HUES48 (cell line): ENCODE measurements around the gene CUX1.
"Not testable (repeated sequence)": the region's sequence is repeated elsewhere in the genome, so short reads cannot be mapped to it uniquely, and the experiment has no call there.

ENCODE experiments used
- H3K27ac ChIP-seq: one replicate; pipeline ENCODE4 v1.7.0; 2013; ENCODE audit warnings: low read depth, low read length, inconsistent platforms
- H3K27me3 ChIP-seq: 2 replicates; pipeline ENCODE4 v1.6.1; 2013; ENCODE audit warnings: mild to moderate bottlenecking, low read length; ENCODE audit not compliant: control insufficient read depth, insufficient read depth
- H3K36me3 ChIP-seq: 2 replicates; pipeline ENCODE4 v1.6.1; 2013; ENCODE audit warnings: low read length; ENCODE audit not compliant: control insufficient read depth, insufficient read depth
- H3K4me1 ChIP-seq: 2 replicates; pipeline ENCODE4 v1.6.1; 2013; ENCODE audit warnings: mild to moderate bottlenecking, low read length; ENCODE audit not compliant: control insufficient read depth, insufficient read depth
- H3K4me3 ChIP-seq: 2 replicates; pipeline ENCODE4 v1.5.1; 2013; ENCODE audit warnings: mild to moderate bottlenecking, low read depth, low read length
- H3K9ac ChIP-seq: 2 replicates; pipeline ENCODE4 v1.6.1; 2013; ENCODE audit warnings: mild to moderate bottlenecking, low read depth, low read length, moderate library complexity
- H3K9me3 ChIP-seq: 2 replicates; pipeline ENCODE4 v1.6.1; 2013; ENCODE audit warnings: low read length; ENCODE audit not compliant: control insufficient read depth, insufficient read depth

Gene CUX1

GRCh38 chr7:102215711-102216110 is 398.3 kb downstream of the CUX1 start:
- Histone ChIP-seq H3K9me3 (no peaks in the 10 kb centered on the region), H3K27me3 (no peaks in the 10 kb centered on the region), H3K9ac (no peak overlapping the region), H3K36me3 (peaks cover 13% of the 10 kb centered on the region), H3K4me3 (no peak overlapping the region), H3K27ac (no peak overlapping the region), H3K4me1 (no peaks in the 10 kb centered on the region)

GRCh38 chr7:102216573-102217314 is 399.3 kb downstream of the CUX1 start:
- H3K36me3 ChIP-seq = peaks cover 10% of the 10 kb centered on the region; the same call in 1 of the 2 replicates
- H3K27me3 ChIP-seq = no peaks in the 10 kb centered on the region
- no peaks in the 10 kb centered on the region for H3K4me1 ChIP-seq
- H3K9me3 ChIP-seq = no peaks in the 10 kb centered on the region
- H3K27ac ChIP-seq = no peak overlapping the region
- H3K4me3 ChIP-seq = no peak overlapping the region
- H3K9ac ChIP-seq = no peak overlapping the region

- H3K27ac ChIP-seq = no peak overlapping the region
- peaks cover 13% of the 10 kb centered on the region; the same call in 1 of the 2 replicates for H3K36me3 ChIP-seq
- no peaks in the 10 kb centered on the region for H3K4me1 ChIP-seq
- no peaks in the 10 kb centered on the region for H3K9me3 ChIP-seq
- no peak overlapping the region for H3K9ac ChIP-seq
- H3K4me3 ChIP-seq = no peak overlapping the region
- H3K27me3 ChIP-seq = no peaks in the 10 kb centered on the region
Measured at GRCh38 chr7:102220229-102220850, 402.9 kb downstream of the CUX1 start.

GRCh38 chr7:102220960-102221800 is 403.8 kb downstream of the CUX1 start:
- H3K4me1 ChIP-seq = no peaks in the 10 kb centered on the region
- no peak overlapping the region for H3K27ac ChIP-seq
- H3K9me3 ChIP-seq = no peaks in the 10 kb centered on the region
- peaks cover 13% of the 10 kb centered on the region; the same call in 1 of the 2 replicates for H3K36me3 ChIP-seq
- H3K9ac ChIP-seq = no peak overlapping the region
- no peaks in the 10 kb centered on the region for H3K27me3 ChIP-seq
- no peak overlapping the region for H3K4me3 ChIP-seq

GRCh38 chr7:102221961-102222360 is 404.5 kb downstream of the CUX1 start:
- H3K9me3 ChIP-seq = no peaks in the 10 kb centered on the region
- H3K27me3 ChIP-seq = no peaks in the 10 kb centered on the region
- H3K9ac ChIP-seq = no peak overlapping the region
- H3K27ac ChIP-seq = no peak overlapping the region
- H3K4me1 ChIP-seq = no peaks in the 10 kb centered on the region
- H3K36me3 ChIP-seq = peaks cover 10% of the 10 kb centered on the region; the same call in 1 of the 2 replicates
- no peak overlapping the region for H3K4me3 ChIP-seq

GRCh38 chr7:102222445-102222844 is 405.0 kb downstream of the CUX1 start:
- Histone ChIP-seq H3K36me3 (peaks cover 13% of the 10 kb centered on the region), H3K27ac (no peak overlapping the region), H3K4me3 (no peak overlapping the region), H3K9me3 (no peaks in the 10 kb centered on the region), H3K4me1 (no peaks in the 10 kb centered on the region), H3K27me3 (no peaks in the 10 kb centered on the region), H3K9ac (no peak overlapping the region)

GRCh38 chr7:102223184-102223583 is 405.8 kb downstream of the CUX1 start:
- Histone ChIP-seq H3K9me3 (no peaks in the 10 kb centered on the region), H3K27ac (no peak overlapping the region), H3K36me3 (peaks cover 19% of the 10 kb centered on the region), H3K9ac (no peak overlapping the region), H3K4me1 (no peaks in the 10 kb centered on the region), H3K27me3 (no peaks in the 10 kb centered on the region), H3K4me3 (no peak overlapping the region)

- H3K9ac ChIP-seq = no peak overlapping the region
- no peak overlapping the region for H3K4me3 ChIP-seq
- H3K4me1 ChIP-seq = no peaks in the 10 kb centered on the region
- no peaks in the 10 kb centered on the region for H3K9me3 ChIP-seq
- peaks cover 33% of the 10 kb centered on the region for H3K36me3 ChIP-seq
- no peak overlapping the region for H3K27ac ChIP-seq
- H3K27me3 ChIP-seq = no peaks in the 10 kb centered on the region
Measured at GRCh38 chr7:102225025-102225424, 407.6 kb downstream of the CUX1 start.

- H3K36me3 ChIP-seq = peaks cover 40% of the 10 kb centered on the region
- H3K9me3 ChIP-seq = no peaks in the 10 kb centered on the region
- H3K4me1 ChIP-seq = no peaks in the 10 kb centered on the region
- H3K9ac ChIP-seq = no peak overlapping the region
- H3K4me3 ChIP-seq = no peak overlapping the region
- H3K27me3 ChIP-seq = no peaks in the 10 kb centered on the region
- no peak overlapping the region for H3K27ac ChIP-seq
Measured at GRCh38 chr7:102227371-102227770, 409.9 kb downstream of the CUX1 start.

GRCh38 chr7:102228935-102229334 is 411.5 kb downstream of the CUX1 start:
- H3K9ac ChIP-seq = no peak overlapping the region
- no peaks in the 10 kb centered on the region for H3K9me3 ChIP-seq
- H3K4me3 ChIP-seq = no peak overlapping the region
- H3K36me3 ChIP-seq = peaks cover 41% of the 10 kb centered on the region
- H3K27ac ChIP-seq = no peak overlapping the region
- H3K4me1 ChIP-seq = no peaks in the 10 kb centered on the region
- no peaks in the 10 kb centered on the region for H3K27me3 ChIP-seq

GRCh38 chr7:102230162-102230561 is 412.7 kb downstream of the CUX1 start:
- not testable (repeated sequence) for H3K9me3 ChIP-seq, H3K27me3 ChIP-seq, H3K9ac ChIP-seq, H3K4me3 ChIP-seq, H3K27ac ChIP-seq, H3K4me1 ChIP-seq
- peaks cover 51% of the 10 kb centered on the region for H3K36me3 ChIP-seq
